ENCODE data around the gene ZFYVE9.
"Not testable (repeated sequence)": the region's sequence is repeated elsewhere in the genome, so short reads cannot be mapped to it uniquely, and the experiment has no call there.

The ZFYVE9 gene

DNA sequence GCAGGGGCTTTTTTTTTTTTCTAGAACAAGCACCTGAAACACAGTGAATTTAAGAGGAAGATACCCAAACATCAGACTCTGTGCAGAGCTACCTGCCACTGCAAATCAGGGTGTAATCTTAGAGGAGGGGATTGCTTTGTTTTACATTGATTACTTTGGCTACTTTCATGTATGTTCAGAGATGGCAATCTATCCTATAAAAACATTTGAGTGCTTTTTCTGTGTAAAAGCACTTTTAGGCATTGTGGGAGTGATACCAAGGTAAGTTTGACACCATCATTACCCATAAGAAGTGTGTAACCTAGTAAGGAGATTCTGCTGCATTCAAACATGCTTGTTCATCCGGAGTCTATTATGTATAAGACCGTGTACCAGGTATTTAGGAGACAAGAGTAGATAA lies 50.1 kb downstream of the ZFYVE9 start:
- no peak for DNase-seq (ENCODE audit: low read depth)

DNA sequence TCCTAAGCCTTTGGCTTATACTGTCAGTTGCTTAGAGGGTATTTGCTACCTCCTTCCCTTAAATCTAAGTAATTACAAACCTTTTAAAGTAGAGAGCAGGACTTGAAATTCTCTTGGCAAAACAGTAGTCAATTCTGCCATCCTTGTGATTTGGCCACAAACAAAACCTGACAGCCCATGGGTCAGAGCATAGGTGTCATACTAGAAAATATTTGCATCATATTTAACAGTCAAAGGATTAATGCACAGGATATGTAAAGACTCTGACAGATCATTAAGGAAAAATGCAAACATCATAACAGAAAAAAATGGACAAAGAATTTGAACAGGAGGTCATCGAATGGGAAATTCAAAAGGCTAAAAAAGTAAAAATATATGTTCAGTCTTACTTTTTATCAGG lies 50.5 kb downstream of the ZFYVE9 start:
- DNase-seq (ENCODE audit: low read depth), result no peak

DNA sequence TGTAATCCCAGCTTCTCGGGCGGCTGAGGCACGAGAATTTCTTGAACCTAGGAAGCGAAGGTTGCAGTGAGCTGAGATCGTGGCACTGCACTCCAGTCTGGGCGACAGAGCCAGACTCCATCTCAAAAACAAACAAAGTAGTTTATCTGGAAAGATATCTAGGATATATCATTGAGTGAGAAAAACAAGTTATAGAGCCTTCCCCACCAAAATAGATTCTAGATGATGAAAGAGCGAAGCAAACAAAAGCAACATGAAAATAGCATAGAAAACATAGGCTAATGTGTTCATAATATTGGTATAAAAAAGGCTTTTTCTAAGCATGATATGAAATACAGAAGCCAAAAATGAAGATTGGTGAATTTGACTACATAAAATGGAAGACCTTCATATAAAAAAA lies 52.1 kb downstream of the ZFYVE9 start:
- DNase-seq (ENCODE audit: low read depth), result no peak

DNA sequence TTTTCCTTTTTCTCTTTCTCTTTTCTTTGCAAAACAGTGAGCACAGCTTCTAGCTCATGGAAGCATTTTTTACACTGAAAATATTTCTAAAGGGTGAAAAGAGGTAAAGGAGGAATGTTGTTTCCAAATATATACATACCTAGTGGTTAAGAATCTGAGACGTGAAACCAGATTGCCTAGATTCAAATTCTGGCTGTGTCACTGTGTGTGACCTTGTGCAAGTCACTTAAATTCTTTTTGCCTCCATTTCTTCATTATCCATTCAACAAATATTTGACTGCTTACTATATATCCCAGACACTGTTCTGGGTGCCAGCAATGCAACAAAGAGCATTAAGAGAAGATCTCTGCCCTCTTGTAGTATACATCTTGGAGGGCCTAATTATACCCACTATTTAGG lies 53.3 kb downstream of the ZFYVE9 start:
- DNase-seq (ENCODE audit: low read depth), result no peak

DNA sequence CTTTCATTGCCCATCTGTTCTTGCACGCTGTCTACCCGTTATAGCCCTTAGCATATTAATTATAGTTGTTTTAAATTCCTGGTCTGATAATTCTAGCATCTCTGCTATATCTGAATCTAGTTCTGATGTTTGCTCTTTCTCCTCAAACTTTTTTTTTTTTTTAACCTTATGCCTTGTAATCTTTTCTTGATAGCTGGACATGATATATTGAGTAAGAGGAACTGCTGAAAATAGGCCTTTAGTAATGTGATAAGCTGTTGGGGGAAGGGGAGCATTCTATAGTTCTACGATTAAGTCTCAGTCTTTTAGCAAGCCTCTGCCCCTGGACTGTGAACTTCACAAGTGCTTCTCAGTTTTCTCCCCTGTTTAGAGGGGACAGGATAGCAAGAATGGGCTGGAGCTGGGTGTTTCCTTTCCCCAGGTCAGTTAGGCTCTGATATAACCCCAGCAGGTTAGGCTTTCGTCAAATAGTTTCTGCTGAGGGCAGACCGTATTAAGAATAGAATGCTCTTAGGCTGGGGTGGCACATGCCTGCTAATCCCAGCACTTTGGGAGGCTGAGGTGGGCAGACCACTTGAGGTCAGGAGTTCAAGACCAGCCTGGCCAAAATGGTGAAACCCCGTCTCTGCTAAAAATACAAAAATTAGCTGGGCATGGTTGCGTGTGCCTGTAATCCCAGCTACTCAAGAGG lies 62.2 kb downstream of the ZFYVE9 start:
- DNase-seq (ENCODE audit: low read depth), result no peak

DNA sequence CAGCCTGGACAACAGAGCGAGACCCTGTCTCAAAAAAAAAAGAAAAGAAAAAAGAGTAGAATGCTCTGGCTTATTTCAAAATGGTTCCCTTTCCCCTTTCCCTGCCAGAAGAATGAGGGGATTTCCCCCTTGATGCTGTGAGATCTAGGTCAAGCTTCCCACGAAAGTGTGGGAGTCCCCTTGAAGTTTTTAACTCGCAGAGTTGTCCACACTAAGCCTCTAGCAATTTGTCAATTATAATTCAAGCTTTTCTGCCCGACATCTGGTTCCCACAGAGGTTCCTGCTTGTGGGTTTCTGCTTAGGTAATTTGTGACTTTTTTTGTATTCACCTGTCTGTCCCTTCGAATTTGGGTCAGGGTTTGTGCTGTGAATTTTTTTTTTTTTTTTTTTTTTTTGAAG lies 62.8 kb downstream of the ZFYVE9 start:
- DNase-seq (ENCODE audit: low read depth), result no peak

DNA sequence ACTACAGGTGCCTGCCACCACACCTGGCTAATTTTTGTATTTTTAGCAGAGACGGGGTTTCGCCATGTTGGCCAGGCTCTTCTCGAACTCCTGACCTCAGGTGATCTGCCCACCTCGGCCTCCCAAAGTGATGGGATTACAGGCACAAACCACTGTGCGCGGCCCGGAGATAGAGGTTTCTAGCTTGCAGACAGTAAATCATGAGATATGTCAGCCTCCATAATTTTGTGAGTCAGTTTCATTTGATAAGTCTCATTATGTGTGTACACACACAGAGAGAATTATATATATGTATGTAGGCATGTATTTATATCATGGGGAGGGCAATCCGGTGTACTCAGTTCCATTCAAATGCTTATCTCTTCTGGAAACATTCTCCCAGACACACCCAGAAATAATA lies 64.8 kb downstream of the ZFYVE9 start:
- DNase-seq (ENCODE audit: low read depth), result not testable (repeated sequence)

DNA sequence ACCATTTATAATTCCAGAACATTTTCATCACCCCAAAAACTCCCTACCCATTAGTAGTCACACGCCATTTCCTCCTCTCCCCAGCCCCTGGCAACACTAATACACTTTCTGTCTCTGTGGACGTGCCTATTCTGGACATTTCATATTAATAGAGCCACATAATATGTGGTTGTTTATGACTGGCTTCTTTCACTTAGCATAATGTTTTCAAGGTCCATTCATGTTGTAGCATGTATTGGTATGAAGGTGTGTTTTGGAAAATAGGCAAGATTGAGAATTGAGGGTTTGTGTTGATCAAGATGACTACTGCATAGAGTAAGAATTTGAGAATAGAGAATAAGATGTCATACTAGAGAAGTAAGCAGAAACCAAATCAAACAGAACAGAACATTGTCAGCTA lies 67.5 kb downstream of the ZFYVE9 start:
- DNase-seq (ENCODE audit: low read depth), result no peak

DNA sequence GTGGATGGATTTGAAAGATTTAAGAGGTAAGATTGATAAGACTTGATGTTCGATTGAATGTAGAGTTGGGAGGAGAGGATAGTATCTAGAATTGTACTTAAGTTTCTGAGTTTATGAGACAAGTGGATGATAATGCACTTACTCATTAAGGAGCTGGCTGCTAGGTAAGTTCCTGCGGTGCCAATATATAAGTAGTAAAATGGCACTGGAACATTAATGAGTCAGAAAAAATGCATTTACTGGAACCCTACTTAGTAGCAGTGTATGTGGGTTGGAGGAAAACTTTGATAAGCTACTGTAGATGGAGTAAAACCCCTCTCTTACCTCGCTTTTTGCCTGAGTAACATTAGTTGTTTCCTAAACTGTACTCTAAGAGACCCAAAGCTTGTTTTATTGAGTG lies 68.2 kb downstream of the ZFYVE9 start:
- no peak for DNase-seq (ENCODE audit: low read depth)

DNA sequence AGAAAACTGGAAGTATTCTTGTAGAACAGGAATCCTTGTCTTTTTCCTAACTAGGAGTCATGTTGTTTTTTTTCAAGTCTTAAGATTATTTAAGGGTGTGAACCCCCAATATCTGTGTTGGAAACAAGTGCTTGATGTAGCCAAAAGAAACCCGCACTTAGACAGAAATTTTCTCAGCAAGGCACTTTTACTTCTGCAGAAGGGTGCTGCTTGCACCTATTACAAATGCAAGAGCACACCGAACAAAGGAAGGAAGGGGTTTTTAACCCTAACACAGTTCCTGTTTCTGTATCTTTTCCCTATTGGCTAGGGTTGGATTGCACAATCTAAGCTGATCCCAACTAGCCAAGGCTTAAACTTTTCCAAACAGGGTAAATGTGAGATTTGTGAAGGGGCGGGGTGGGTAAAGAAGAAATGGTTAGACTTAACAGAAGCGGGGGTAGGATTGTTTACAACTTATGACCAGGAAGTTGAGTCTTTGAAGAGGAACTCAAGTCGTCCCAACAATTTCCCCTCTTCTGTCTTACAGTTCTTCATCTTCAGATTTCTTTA lies 75.1 kb downstream of the ZFYVE9 start:
- no peak for DNase-seq (ENCODE audit: low read depth)

DNA sequence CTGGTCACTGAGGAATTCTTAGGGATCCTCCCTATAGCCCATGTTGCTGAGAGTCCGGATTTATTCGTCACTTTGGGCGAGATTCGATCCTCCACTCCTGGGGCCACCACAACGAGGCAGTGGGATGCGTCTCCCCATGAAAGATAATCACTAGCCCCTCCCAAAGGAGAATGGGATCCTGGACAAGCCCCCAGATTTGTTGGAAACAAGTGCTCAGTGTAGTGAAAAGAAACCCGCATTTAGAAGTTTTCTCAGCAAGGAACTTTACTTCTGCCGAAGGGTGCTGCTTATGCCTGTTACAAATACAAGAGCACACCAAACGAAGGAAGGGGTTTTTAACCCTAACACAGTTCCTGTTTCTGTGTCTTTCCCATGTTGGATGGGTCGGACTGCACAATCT lies 83.3 kb downstream of the ZFYVE9 start:
- no peak for DNase-seq (ENCODE audit: low read depth)

DNA sequence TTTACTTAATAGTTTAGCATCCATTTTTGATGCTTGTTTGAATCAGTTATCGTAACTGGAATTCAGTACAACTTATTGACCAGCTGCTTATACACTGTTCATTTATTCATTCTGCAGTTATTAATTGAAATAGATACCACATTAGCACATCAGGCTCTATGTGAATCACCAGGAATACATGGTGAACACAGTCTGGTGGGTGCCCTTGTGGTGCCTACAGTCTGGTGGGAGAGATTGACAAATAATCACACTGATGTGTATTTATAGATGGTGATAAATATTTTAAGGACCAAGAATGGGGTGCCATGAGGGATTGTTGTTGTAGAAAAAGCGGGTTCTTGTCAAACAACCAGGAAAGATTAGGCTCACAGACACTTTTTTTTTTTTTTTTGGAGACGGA lies 87.6 kb downstream of the ZFYVE9 start:
- no peak for DNase-seq (ENCODE audit: low read depth)

DNA sequence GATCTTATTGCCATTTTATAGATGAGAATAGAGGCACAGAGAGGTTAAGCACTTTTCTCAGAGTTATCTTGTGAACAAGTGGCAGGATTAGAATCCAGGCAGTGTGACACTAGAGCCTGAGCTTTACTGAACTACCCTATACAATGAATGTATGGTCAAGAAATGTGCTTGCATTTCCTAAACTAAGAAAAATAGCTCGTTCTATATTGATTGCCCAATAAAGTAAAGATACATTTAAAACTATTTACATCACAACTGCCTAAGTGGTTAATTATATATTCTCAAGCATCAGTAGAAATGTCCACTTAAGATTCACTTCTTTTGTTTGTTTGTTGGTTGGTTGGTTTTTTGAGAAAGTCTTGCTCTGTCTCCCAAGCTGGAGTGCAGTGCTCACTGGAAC lies 91.6 kb downstream of the ZFYVE9 start:
- DNase-seq (ENCODE audit: low read depth), result no peak

DNA sequence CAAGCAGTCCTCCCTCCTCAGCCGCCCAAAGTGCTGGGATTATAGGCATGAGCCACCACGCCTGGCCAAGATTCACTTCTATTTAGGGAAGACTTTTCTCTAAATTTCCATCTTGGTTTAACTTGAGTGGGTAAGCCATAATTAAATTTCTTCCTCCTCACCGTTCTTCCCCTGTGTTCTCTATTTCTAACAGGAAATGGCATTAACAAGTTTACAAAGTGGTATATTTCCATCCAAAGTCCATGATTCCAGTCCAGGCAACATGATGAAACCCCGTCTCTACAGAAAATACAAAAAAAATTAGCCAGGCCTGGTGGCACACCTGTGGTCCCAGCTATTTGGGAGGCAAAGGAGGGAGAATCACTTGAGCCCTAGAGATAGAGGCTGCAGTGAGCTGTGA lies 92.1 kb downstream of the ZFYVE9 start:
- no peak for DNase-seq (ENCODE audit: low read depth)

DNA sequence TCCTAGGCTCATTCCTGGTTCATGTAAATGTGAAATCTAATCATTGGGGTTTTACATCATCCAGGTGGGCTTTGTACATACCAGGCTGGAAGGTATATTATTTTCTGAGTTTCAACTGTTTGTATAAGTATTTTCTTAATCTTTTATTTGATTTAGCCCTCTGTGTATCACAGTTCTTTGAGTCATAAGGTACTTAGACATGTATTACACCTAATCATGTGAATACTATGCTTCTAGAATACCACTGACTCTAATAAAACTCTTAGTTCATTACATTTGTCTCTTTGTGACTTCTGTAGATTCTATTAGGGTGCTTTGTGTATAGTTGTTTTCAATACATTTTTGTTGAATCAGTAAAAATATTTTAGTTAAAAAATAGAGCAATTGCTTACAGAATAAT lies 92.8 kb downstream of the ZFYVE9 start:
- DNase-seq (ENCODE audit: low read depth), result no peak

DNA sequence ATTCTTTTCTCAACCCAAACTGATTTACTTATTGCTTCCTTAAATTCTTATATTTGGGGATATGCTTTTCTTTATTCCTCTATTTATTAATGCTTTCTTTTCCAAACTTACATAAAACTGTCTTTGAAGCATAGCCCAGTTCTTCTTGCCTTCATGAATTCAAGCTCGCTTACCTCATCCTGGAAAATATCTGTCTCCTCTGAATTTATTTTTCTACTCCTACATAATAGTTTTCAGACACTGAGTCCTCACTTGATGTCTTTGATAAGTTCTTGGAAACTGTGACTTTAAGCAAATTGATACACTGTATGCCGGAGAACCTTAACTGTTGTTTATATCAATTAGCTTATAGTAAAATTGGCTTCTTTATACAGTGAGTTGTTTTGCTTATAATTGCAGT lies 93.8 kb downstream of the ZFYVE9 start:
- DNase-seq (ENCODE audit: low read depth), result no peak

DNA sequence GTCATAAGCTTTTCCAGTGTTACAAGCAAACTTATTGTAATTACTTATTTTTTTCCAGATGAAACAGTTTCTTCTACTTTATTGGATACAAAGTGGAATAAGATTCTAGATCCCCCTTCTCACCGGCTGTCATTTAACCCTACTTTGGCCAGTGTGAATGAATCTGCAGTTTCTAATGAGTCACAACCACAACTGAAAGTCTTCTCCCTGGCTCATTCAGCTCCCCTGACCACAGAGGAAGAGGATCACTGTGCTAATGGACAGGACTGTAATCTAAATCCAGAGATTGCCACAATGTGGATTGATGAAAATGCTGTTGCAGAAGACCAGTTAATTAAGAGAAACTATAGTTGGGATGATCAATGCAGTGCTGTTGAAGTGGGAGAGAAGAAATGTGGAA lies 95.5 kb downstream of the ZFYVE9 start:
- no peak for DNase-seq (ENCODE audit: low read depth)

DNA sequence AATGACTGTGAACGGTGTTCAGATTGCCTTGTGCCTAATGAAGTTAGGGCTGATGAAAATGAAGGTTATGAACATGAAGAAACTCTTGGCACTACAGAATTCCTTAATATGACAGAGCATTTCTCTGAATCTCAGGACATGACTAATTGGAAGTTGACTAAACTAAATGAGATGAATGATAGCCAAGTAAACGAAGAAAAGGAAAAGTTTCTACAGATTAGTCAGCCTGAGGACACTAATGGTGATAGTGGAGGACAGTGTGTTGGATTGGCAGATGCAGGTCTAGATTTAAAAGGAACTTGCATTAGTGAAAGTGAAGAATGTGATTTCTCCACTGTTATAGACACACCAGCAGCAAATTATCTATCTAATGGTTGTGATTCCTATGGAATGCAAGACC lies 96.6 kb downstream of the ZFYVE9 start:
- no peak for DNase-seq (ENCODE audit: low read depth)

DNA sequence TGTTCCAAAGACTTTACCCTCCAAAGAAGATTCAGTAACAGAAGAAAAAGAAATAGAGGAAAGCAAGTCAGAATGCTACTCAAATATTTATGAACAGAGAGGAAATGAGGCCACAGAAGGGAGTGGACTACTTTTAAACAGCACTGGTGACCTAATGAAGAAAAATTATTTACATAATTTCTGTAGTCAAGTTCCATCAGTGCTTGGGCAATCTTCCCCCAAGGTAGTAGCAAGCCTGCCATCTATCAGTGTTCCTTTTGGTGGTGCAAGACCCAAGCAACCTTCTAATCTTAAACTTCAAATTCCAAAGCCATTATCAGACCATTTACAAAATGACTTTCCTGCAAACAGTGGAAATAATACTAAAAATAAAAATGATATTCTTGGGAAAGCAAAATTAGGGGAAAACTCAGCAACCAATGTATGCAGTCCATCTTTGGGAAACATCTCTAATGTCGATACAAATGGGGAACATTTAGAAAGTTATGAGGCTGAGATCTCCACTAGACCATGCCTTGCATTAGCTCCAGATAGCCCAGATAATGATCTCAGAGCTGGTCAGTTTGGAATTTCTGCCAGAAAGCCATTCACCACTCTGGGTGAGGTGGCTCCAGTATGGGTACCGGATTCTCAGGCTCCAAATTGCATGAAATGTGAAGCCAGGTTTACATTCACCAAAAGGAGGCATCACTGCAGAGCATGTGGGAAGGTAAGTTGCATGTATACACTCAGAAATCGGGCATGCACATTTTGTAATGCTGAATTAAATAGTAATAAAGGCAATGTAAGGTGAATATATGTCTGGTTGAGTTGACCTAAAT lies 97.2 kb downstream of the ZFYVE9 start:
- no peak for DNase-seq (ENCODE audit: low read depth)

DNA sequence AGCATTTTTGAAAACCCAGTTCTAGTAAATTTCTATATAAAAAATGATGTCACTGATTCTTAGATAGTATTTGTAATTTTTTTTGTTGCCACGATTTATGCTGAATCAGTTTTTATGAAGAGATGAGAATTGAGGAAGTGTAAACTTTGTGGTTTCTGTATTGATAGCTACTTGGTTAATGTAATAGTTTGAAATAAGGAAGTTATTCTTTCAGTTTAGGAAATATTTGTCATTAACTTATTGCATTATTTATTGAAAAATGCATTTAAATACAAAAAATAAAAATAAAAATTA lies 97.8 kb downstream of the ZFYVE9 start:
- no peak for DNase-seq (ENCODE audit: low read depth)

DNA sequence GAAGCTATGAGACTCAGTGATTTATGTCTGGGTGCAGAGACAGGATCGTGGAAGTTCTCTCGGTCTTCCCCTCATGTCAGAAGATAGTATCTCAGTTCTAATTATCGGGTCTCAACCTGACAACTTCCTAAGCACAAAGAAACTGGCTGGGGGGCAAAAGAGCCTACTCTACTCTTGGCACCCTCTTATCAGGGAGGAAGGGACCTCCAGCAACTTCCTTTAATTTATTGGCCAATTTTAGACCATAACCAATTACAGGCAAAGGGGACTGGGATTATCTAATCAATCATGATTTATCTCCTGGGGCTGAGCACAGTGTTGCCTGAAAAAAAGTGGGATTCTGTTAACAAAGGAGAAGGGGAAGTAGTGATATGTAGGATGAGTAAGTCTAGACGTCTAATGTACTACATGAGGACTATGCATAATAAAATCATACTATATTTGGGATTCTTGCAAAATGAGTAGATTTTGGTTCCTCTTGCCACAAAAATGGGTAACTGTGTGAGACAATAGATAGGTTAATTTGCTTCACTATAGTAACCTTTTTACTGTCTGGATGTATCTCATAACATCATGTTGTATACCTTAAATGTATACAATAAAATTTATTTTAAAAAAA lies 98.8 kb downstream of the ZFYVE9 start:
- DNase-seq (ENCODE audit: low read depth), result no peak

DNA sequence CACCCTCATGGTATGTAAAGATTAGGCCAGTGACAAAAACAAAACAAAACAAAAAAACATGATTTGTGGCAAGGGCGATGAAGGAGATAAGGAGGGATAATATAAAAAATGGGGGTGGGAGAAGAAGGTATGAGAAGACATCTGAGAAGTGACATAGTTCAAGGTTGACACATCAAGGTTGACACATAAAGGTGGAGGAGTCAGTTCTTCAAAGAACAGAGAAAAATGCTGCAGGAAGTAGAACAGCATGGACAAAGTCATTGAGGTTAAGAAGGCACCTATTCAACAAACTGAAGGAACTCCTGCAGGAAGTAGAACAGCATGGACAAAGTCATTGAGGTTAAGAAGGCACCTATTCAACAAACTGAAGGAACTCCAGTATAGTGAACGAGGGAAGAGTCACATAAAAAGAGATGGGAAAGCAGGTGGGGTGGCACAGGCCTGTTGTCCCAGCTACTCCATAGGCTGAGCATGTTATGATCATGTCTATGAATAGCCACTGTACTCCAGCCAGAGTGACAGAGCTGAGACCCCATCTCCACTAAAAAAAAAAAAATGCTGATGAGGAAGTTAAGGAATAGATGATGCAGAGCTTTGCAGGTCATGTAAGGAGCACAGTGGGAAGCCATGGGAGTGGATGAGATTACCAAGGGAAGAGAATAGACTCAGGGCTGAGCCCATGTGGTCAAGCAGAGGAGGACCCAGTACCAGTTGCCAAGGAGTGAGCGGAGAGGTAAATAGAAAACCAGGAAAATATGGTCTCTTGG lies 101.5 kb downstream of the ZFYVE9 start:
- no peak for DNase-seq (ENCODE audit: low read depth)

DNA sequence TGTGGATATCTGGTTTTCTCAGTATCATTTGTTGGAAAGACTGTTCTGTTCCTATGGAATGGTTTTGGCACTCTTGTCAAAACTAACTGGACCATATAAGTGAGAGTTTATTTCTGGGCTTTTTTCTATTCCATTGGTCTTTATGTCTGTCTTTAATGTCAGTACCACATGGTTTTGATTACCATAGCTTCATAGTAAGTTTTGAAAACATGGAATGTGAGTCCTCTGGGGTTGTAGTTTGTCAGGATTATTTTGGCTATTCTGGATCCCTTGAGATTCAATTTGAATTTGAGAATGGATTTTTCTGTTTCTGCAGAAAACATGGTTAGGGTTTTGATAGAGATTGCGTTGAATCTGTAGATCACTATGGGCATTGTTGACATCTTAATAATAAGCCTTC lies 107.9 kb downstream of the ZFYVE9 start:
- no peak for DNase-seq (ENCODE audit: low read depth)
